K562 (cell line): Measurements from ENCODE around the gene CRABP2. TPM values are rescaled to one million over a fixed set of nuclear protein-coding genes. Genes with fewer than 3 reads are reported as not detected.

Experiments used
- ZNF174 ChIP-seq: fragments of 250-450 bp; sonication (Bioruptor Pico); IDR thresholded peaks from 2 replicates; pipeline ENCODE4 v1.4.0; 2020; ENCODE audit warnings: mild to moderate bottlenecking
- ZNF318 ChIP-seq, 2 experiments: fragments of 450-650 bp; IDR thresholded peaks; 2 replicates each; pipeline ENCODE4 v1.6.1; 2016; ENCODE audit warnings: mild to moderate bottlenecking in 2 of 2, borderline replicate concordance in 1 of 2, low read depth in 1 of 2, moderate library complexity in 1 of 2
- polyA plus RNA-seq, 8 experiments: library from polyadenylated mRNA; depleted of rRNA in 4 of 8; stranded (reverse) in 5 of 8; unstranded in 3 of 8; fragments of >200 nt; fragmentation: Nextera tagmentation in 2 of 8; fragmentation: Illumina TruSeq in 1 of 8; extraction: Ambion mirVana in 2 of 8; extraction: Trizol in 1 of 8; gene quantifications; 2 replicates each; pipeline versions ENCODE4 v1.2.1 to v1.2.3, GENCODE V29; 2011 to 2014; ENCODE audit warnings: inconsistent platforms in 1 of 8, missing spikeins in 1 of 8
- total RNA-seq, 7 experiments: library from RNA; depleted of rRNA in 6 of 7; stranded (reverse); fragments of >200 nt in 6 of 7; fragmentation: Illumina TruSeq in 2 of 7; extraction: Trizol in 2 of 7; gene quantifications; 2 replicates each; pipeline versions ENCODE4 v1.2.1 to v1.2.3, GENCODE V29; 2011 to 2021; ENCODE audit warnings: low replicate concordance in 1 of 7

The CRABP2 gene
- total and polyA plus RNA-seq, 9 of the 15 experiments (the other 6 are each of a cell fraction or from before 2014, with no cell fraction given), result 0.30 to 2.5 (median 0.82) TPM

DNA sequence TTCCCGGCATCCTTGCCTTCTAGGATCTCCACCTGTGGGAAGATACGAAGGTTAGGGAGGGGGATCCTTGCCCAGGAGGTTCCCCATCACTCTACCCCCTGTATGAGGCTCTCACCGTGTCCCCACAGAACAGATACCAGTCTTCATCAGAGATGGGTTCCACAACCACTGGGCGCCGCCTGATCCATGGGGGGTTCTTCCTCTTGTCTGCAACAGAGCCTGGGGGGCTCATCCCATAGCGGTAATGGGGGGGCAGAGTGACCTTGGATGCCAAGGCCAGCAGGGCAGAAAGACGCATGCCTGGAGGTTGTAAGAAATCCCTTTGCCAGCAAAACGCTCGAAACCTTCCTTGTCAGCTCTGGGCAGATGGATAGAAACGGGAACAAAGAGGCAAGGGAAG, 33.0 kb upstream of the CRABP2 start (continued):
- TF ChIP-seq ZNF318 (IDR thresholded peaks at IDR 0.05; ENCODE audit: borderline replicate concordance in 1 of 2, low read depth in 1 of 2) (no peak), ZNF174 (no peak)
